ENCODE data around the gene MAFG. TPM values are rescaled to one million over a fixed set of nuclear protein-coding genes. Genes with fewer than 3 reads are reported as not detected.

The MAFG gene
- total RNA-seq, 1 donor from 2014 or later: 24.1 TPM

GRCh38 chr17:81959362-81960129 lies 32.0 kb upstream of the MAFG start:
- Mint-ChIP-seq H3K9me3 (no peaks in the 10 kb centered on the region), H3K27ac (no peak overlapping the region), H3K27me3 (ENCODE audit: low read depth) (peaks cover 48% of the 10 kb centered on the region), H3K4me3 (peak overlapping the region; percentile 50), H3K36me3 (no peaks in the 10 kb centered on the region), H3K4me1 (peaks cover 6% of the 10 kb centered on the region)
- DNase-seq (ENCODE audit: low spot score in 2 of 2, unreplicated experiment in 2 of 2): peak; percentile 65 to 84
- peak; percentile 35 for TF ChIP-seq CTCF (IDR thresholded peaks at IDR 0.05; ENCODE audit: unreplicated experiment)

GRCh38 chr17:81958633-81959342 lies 31.3 kb upstream of the MAFG start:
- DNase-seq (ENCODE audit: low spot score in 2 of 2, unreplicated experiment in 2 of 2): no peak
- H3K4me3 Mint-ChIP-seq: peak overlapping the region; percentile 50
- TF ChIP-seq CTCF (IDR thresholded peaks at IDR 0.05; ENCODE audit: unreplicated experiment): peak; percentile 5
- H3K4me1 Mint-ChIP-seq: peaks cover 6% of the 10 kb centered on the region
- H3K36me3 Mint-ChIP-seq: no peaks in the 10 kb centered on the region
- H3K27me3 Mint-ChIP-seq (ENCODE audit: low read depth): peaks cover 41% of the 10 kb centered on the region
- no peaks in the 10 kb centered on the region for H3K9me3 Mint-ChIP-seq
- H3K27ac Mint-ChIP-seq: no peak overlapping the region

DNA sequence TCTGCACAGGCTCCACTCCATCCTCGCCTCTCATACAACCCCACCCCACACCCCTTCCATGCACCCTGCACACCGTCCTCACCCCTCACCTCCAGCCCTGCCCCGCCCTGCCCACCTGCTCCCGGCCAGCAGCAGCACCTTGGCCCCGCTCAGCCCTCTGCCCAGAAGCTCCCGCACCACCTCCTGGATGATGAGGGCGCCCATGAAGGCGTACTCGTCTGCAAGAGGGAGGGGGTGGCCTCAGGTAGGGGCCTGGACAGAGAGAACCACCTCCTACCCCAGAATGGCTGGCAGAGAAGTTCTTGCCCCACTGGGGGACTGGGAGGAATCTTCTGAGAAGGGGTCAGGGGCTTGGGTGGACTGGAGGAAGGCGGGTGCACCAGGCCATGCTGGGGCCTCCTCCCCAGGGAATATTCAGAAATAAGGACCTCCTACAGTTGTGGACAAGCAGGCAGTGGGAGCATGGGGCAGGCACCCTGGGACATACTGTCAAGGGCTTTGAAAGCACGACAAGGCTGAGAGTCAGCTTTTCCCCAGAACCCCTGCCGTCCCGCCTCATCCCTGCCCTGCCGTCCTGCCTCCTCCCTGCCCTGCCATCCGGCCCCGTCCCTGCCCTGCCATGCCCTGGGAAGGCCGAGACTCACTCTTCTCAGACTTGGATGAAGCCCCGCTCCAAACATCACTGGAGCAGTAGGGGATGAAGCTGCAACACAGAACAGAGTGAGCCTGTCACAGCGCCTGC lies 30.3 kb upstream of the MAFG start:
- DNase-seq (ENCODE audit: low spot score in 2 of 2, unreplicated experiment in 2 of 2): no peak
- H3K27me3 Mint-ChIP-seq (ENCODE audit: low read depth): peaks cover 31% of the 10 kb centered on the region
- H3K36me3 Mint-ChIP-seq: no peaks in the 10 kb centered on the region
- H3K4me3 Mint-ChIP-seq: no peak overlapping the region
- no peak overlapping the region for H3K27ac Mint-ChIP-seq
- H3K4me1 Mint-ChIP-seq: peaks cover 6% of the 10 kb centered on the region
- TF ChIP-seq CTCF (IDR thresholded peaks at IDR 0.05; ENCODE audit: unreplicated experiment): no peak
- H3K9me3 Mint-ChIP-seq: no peaks in the 10 kb centered on the region

GRCh38 chr17:81956607-81957589 lies 29.4 kb upstream of the MAFG start:
- Mint-ChIP-seq H3K4me3 (no peak overlapping the region), H3K9me3 (no peaks in the 10 kb centered on the region), H3K36me3 (no peaks in the 10 kb centered on the region), H3K4me1 (peaks cover 6% of the 10 kb centered on the region), H3K27me3 (ENCODE audit: low read depth) (peaks cover 23% of the 10 kb centered on the region), H3K27ac (no peak overlapping the region)
- no peak for TF ChIP-seq CTCF (IDR thresholded peaks at IDR 0.05; ENCODE audit: unreplicated experiment)
- DNase-seq (ENCODE audit: low spot score in 2 of 2, unreplicated experiment in 2 of 2): no peak

Measured in mesothelial cell of epicardium (in vitro differentiated cells).